Fibroblast of lung (primary cell): ENCODE measurements around the gene TBL3. TPM values are rescaled to one million over a fixed set of nuclear protein-coding genes. Genes with fewer than 3 reads are reported as not detected.
A peak's percentile ranks its signal among the peaks of the same experiment; 100 is the strongest.

ENCODE experiments used
- DNase-seq, 2 donors: peaks; one replicate each; pipeline versions ENCODE4 v3.0.0 to v3.0.0-alpha.2; 2010; ENCODE audit warnings: low read depth in 2 of 2
- H2AFZ ChIP-seq: 2 replicates; pipeline ENCODE4 v1.5.1; 2012; ENCODE audit warnings: low read length, control low read depth, inconsistent platforms
- H3K27ac ChIP-seq: 2 replicates; pipeline ENCODE4 v1.5.1; 2011; ENCODE audit warnings: low read length, control low read depth; ENCODE audit not compliant: insufficient read depth
- H3K27me3 ChIP-seq: 2 replicates; pipeline ENCODE4 v1.5.1; 2011; ENCODE audit warnings: mild to moderate bottlenecking, low read length; ENCODE audit not compliant: control insufficient read depth, insufficient read depth
- H3K36me3 ChIP-seq: 2 replicates; pipeline ENCODE4 v1.5.1; 2011; ENCODE audit warnings: low read length; ENCODE audit not compliant: control insufficient read depth, insufficient read depth
- H3K4me1 ChIP-seq: 2 replicates; pipeline ENCODE4 v1.5.1; 2011; ENCODE audit warnings: low read length; ENCODE audit not compliant: control insufficient read depth, insufficient read depth; ENCODE audit errors: extremely low read depth
- H3K4me2 ChIP-seq: 2 replicates; pipeline ENCODE4 v1.5.1; 2011; ENCODE audit warnings: low read length, control low read depth; ENCODE audit not compliant: insufficient read depth; ENCODE audit errors: extremely low read depth
- H3K4me3 ChIP-seq, 4 experiments: fragments of 200-600 bp in 1 of 4; sonication (generic) in 1 of 4; replicated peaks in 1 of 4; 2 replicates each; pipeline ENCODE4 v1.5.1; 2011 to 2016; ENCODE audit warnings: low read length in 4 of 4, low read depth in 3 of 4, mild to moderate bottlenecking in 3 of 4, control low read depth in 2 of 4, inconsistent platforms in 1 of 4, mixed read lengths in 1 of 4; ENCODE audit not compliant: insufficient read depth in 1 of 4; ENCODE audit errors: control extremely low read depth in 1 of 4
- H3K79me2 ChIP-seq: 2 replicates; pipeline ENCODE4 v1.5.1; 2012; ENCODE audit warnings: mild to moderate bottlenecking, low read length, inconsistent platforms; ENCODE audit not compliant: control insufficient read depth, insufficient read depth
- H3K9ac ChIP-seq: 2 replicates; pipeline ENCODE4 v1.5.1; 2011; ENCODE audit warnings: mild to moderate bottlenecking, low read length, control low read depth; ENCODE audit not compliant: insufficient read depth
- H3K9me3 ChIP-seq: 2 replicates; pipeline ENCODE4 v1.5.1; 2012; ENCODE audit warnings: low read depth, low read length; ENCODE audit not compliant: control insufficient read depth, insufficient read depth
- H4K20me1 ChIP-seq: 2 replicates; pipeline ENCODE4 v1.5.1; 2011; ENCODE audit warnings: low read length; ENCODE audit not compliant: control insufficient read depth, insufficient read depth; ENCODE audit errors: extremely low read depth
- EZH2 ChIP-seq: IDR thresholded peaks from 2 replicates; pipeline ENCODE4 v1.5.1; 2012; ENCODE audit warnings: low read length, control low read depth, mild to moderate bottlenecking; ENCODE audit errors: missing control alignments
- polyA minus RNA-seq: library from RNA; depleted of rRNA, polyadenylated mRNA; stranded (reverse); fragments of >200 nt; gene quantifications from 2 replicates; pipeline ENCODE4 v1.2.3, GENCODE V29; 2011; ENCODE audit warnings: low replicate concordance
- polyA plus RNA-seq, 2 donors: library from polyadenylated mRNA; depleted of rRNA in 1 of 2; stranded (reverse) in 1 of 2; unstranded in 1 of 2; fragments of >200 nt; gene quantifications; 2 replicates each; pipeline ENCODE4 v1.2.1, GENCODE V29; 2011 to 2012; ENCODE audit warnings: missing spikeins in 1 of 2
- total RNA-seq: library from RNA; depleted of rRNA; stranded (reverse); fragments of >200 nt; gene quantifications from 2 replicates; pipeline ENCODE4 v1.2.1, GENCODE V29; 2014
- TF ChIP-seq, protein P1 (sequence below), 2 donors: IDR thresholded peaks in 1 of 2; conservative IDR thresholded peaks in 1 of 2; 1 replicate in 1 of 2; 2 replicates in 1 of 2; pipeline ENCODE4 v1.5.1; 2011 to 2012; ENCODE audit warnings: low read length in 2 of 2, control low read depth in 1 of 2, inconsistent platforms in 1 of 2, low read depth in 1 of 2, mild to moderate bottlenecking in 1 of 2

Gene TBL3
- total RNA-seq: 20.0 and 23.9 TPM in 2 replicates
- polyA plus RNA-seq: 14.6 and 25.4 TPM in 2 replicates
- polyA plus RNA-seq (2012): 25.8 and 48.7 TPM in 2 replicates
- 57.8 and 83.3 TPM in 2 replicates for polyA minus RNA-seq

DNA sequence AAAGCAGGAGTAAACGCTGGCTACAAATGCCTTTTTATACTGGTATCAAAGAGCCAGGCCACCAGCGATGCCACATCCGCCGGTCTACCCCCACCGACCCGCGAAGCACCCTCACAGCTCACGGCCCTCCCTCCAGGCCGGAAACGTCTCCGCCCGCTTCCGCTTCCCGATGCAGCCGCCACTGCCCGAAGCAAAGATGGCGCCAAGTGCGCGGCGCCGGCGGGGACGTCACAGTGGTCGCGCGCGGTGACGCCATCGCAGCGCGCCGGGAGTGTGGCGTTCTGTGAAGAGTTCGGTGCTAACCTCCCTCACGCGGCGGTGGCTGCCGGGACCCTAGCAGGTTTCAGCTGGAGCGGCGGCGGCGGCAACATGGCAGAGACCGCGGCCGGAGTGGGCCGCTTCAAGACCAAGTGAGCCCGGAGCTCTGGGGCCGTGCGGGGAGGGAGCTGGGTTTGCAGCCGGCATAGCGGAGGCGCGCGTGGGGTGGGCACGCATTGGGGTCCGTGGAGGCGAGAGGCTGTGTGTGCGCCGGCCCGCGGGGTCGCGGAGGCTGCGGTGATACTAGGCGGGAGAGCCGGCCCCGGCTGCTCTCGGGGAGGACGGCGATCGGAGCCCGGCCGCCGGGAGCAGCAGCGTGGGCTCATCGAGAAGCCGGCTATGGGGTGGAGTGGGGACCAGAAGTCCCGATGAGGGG is at the start of gene TBL3:
TSS of gene TBL3 (plus strand) at position 258 of the 694 bp plus-strand sequence. CDS start at position 370, 112 bp downstream.
- Histone ChIP-seq H2AFZ (peak within 1 kb of the TSS; percentile 79), H3K27ac (peak within 1 kb of the TSS; percentile 89)
- TF ChIP-seq, protein P1, sequence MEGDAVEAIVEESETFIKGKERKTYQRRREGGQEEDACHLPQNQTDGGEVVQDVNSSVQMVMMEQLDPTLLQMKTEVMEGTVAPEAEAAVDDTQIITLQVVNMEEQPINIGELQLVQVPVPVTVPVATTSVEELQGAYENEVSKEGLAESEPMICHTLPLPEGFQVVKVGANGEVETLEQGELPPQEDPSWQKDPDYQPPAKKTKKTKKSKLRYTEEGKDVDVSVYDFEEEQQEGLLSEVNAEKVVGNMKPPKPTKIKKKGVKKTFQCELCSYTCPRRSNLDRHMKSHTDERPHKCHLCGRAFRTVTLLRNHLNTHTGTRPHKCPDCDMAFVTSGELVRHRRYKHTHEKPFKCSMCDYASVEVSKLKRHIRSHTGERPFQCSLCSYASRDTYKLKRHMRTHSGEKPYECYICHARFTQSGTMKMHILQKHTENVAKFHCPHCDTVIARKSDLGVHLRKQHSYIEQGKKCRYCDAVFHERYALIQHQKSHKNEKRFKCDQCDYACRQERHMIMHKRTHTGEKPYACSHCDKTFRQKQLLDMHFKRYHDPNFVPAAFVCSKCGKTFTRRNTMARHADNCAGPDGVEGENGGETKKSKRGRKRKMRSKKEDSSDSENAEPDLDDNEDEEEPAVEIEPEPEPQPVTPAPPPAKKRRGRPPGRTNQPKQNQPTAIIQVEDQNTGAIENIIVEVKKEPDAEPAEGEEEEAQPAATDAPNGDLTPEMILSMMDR (conservative IDR thresholded peaks at IDR 0.05 in 1 of 2, IDR thresholded peaks at IDR 0.05 in 1 of 2; ENCODE audit: low read depth in 1 of 2, low read length in 2 of 2): no peak
- no peak for TF ChIP-seq EZH2

DNA sequence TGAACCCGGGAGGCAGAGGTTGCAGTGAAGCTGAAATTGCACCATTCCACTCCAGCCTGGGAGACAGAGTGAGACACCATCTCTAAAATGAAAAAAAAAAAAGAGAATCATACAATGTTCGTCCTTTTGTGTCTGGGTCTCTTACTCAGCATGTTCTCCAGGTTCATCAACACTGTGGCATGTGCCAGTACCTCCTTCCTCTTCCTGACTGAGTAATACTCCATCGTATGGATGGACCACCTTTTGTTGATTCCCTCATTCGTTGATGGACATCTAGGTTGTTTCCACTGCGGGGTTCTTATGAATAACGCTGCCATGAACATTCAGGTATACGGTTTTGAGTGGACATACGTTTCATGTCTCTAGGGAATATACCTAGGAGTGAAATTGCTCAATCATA is 49.5 kb upstream of the TBL3 start:
- H4K20me1 ChIP-seq: no peaks in the 10 kb centered on the region
- no peak for DNase-seq
- no peak overlapping the region for H3K4me2 ChIP-seq
- no peaks in the 10 kb centered on the region for H3K79me2 ChIP-seq
- H3K27me3 ChIP-seq: peaks cover 44% of the 10 kb centered on the region
- H3K36me3 ChIP-seq: no peaks in the 10 kb centered on the region
- H3K4me1 ChIP-seq: peaks cover 4% of the 10 kb centered on the region
- H2AFZ ChIP-seq: no peak overlapping the region
- no peak overlapping the region for H3K4me3 ChIP-seq
- TF ChIP-seq, protein P1 (conservative IDR thresholded peaks at IDR 0.05 in 1 of 2, IDR thresholded peaks at IDR 0.05 in 1 of 2; ENCODE audit: low read depth in 1 of 2, low read length in 2 of 2): no peak
- H3K9ac ChIP-seq: no peak overlapping the region
- H3K9me3 ChIP-seq: no peaks in the 10 kb centered on the region
- no peak overlapping the region for H3K27ac ChIP-seq

More for the DNA sequence above, at the start of gene TBL3:
- Histone ChIP-seq H3K79me2 (peaks cover 16% of the 10 kb centered on the region), H3K9ac (peak within 1 kb of the TSS; percentile 87), H3K9me3 (no peaks in the 10 kb centered on the region), H3K27me3 (no peaks in the 10 kb centered on the region), H3K4me2 (peak within 1 kb of the TSS; percentile 93), H3K4me1 (no peaks in the 10 kb centered on the region), H3K4me3 (peak within 1 kb of the TSS; percentile 84 to 94 (median 88)), H4K20me1 (no peaks in the 10 kb centered on the region), H3K36me3 (peaks cover 22% of the 10 kb centered on the region)
- peak; percentile 92 to 93 for DNase-seq

DNA sequence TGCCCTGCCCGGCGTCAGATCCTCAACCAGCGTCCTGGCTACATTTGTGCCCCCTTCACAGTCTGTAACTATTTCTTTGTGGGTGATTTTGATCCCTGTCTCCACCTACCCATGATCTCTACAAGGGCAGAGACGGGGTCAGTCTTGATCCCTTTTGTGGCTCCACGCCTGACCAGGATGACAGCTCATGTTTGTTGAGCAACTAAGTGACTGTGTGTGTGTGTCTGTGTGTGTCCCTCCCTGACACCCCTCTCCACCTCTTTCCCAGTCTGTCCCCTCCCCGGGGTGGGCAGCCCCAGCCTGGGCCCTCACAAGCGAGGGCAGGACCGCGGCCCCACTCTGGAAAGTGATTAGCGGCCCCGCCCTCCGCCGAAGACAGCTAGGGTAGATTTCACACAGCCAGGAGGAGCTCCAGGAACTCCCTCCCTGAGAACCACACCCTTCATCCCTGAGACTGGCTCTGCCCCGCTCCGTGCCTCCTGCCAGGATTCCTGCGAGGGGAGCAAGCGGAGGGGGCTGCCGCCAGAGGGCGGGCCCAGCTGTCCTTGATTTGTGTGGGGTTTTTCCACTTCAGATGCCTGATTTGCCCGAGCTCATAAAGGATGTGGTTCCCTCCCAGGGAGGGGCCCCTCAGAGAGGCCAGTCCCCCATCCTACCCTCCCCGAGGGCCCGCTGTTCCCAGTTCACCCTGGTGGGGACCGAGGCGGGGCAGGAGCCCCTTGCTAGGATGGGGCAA is 48.4 kb upstream of the TBL3 start:
- no peak overlapping the region for H3K4me2 ChIP-seq
- peak; percentile 21 to 36 for DNase-seq
- H3K27me3 ChIP-seq: peaks cover 39% of the 10 kb centered on the region

More for the DNA sequence above, 48.4 kb upstream of the TBL3 start:
- H3K9ac ChIP-seq: no peak overlapping the region
- no peak overlapping the region for H3K4me3 ChIP-seq
- H3K36me3 ChIP-seq: no peaks in the 10 kb centered on the region
- TF ChIP-seq, protein P1 (conservative IDR thresholded peaks at IDR 0.05 in 1 of 2, IDR thresholded peaks at IDR 0.05 in 1 of 2; ENCODE audit: low read depth in 1 of 2, low read length in 2 of 2): peak in 1 of 2 donors; percentile 31
- no peak for TF ChIP-seq EZH2
- peaks cover 4% of the 10 kb centered on the region for H3K4me1 ChIP-seq
- H4K20me1 ChIP-seq: no peaks in the 10 kb centered on the region
- H3K9me3 ChIP-seq: no peaks in the 10 kb centered on the region
- no peak overlapping the region for H2AFZ ChIP-seq
- no peak overlapping the region for H3K27ac ChIP-seq
- H3K79me2 ChIP-seq: no peaks in the 10 kb centered on the region
